ENCODE data around the gene RAB20. TPM values are rescaled to one million over a fixed set of nuclear protein-coding genes. Genes with fewer than 3 reads are reported as not detected.

The RAB20 gene
- polyA plus RNA-seq, 1 donor (not counting 4 experiments of a cell fraction or from before 2014, with no cell fraction given), result 4.3 TPM

- no peaks in the 10 kb centered on the region for H3K79me2 ChIP-seq (ENCODE audit: control insufficient read depth, insufficient read depth, low read length)
- H3K36me3 ChIP-seq (ENCODE audit: control insufficient read depth in 2 of 2, extremely low read depth in 1 of 2, insufficient read depth in 2 of 2, low read length in 2 of 2), result no peaks in the 10 kb centered on the region
- FAIRE-seq (no peak), DNase-seq (ENCODE audit: low read depth, low spot score) (no peak)
- H3K4me3 ChIP-seq (ENCODE audit: control insufficient read depth in 2 of 3, extremely low read depth in 1 of 3, insufficient read depth in 2 of 3, low read depth in 1 of 3, low read length in 3 of 3), result no peak overlapping the region
- TF ChIP-seq, protein P1, sequence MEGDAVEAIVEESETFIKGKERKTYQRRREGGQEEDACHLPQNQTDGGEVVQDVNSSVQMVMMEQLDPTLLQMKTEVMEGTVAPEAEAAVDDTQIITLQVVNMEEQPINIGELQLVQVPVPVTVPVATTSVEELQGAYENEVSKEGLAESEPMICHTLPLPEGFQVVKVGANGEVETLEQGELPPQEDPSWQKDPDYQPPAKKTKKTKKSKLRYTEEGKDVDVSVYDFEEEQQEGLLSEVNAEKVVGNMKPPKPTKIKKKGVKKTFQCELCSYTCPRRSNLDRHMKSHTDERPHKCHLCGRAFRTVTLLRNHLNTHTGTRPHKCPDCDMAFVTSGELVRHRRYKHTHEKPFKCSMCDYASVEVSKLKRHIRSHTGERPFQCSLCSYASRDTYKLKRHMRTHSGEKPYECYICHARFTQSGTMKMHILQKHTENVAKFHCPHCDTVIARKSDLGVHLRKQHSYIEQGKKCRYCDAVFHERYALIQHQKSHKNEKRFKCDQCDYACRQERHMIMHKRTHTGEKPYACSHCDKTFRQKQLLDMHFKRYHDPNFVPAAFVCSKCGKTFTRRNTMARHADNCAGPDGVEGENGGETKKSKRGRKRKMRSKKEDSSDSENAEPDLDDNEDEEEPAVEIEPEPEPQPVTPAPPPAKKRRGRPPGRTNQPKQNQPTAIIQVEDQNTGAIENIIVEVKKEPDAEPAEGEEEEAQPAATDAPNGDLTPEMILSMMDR (optimal IDR thresholded peaks at IDR 0.05 in 1 of 3, IDR thresholded peaks at IDR 0.05 in 1 of 3, conservative IDR thresholded peaks at IDR 0.05 in 1 of 3; ENCODE audit: extremely low read depth in 1 of 3, insufficient read depth in 2 of 3, low read length in 3 of 3), result no peak
- TF ChIP-seq EZH2 (IDR thresholded peaks at IDR 0.05; ENCODE audit: low read length), result no peak
- H3K27ac ChIP-seq (ENCODE audit: control insufficient read depth, insufficient read depth, low read length), result no peak overlapping the region
- no peaks in the 10 kb centered on the region for H3K9me3 ChIP-seq (ENCODE audit: control insufficient read depth, low read depth, low read length)
- H3K27me3 ChIP-seq (ENCODE audit: control insufficient read depth, extremely low read depth, insufficient read depth, low read length), result no peaks in the 10 kb centered on the region
- dilution Hi-C loops (cut with MboI; ENCODE audit: extremely low pct_ligation_motif_present, low sequenced_read_pairs), result no loop called here
- H3K4me1 ChIP-seq (ENCODE audit: control insufficient read depth, extremely low read depth, insufficient read depth, low read length), result peaks cover under 1% of the 10 kb centered on the region
- peaks cover 3% of the 10 kb centered on the region for H3K9me1 ChIP-seq (ENCODE audit: control insufficient read depth, extremely low read depth, insufficient read depth, low read length)
- no peak overlapping the region for H2AFZ ChIP-seq (ENCODE audit: control insufficient read depth, low read length)
- no peaks in the 10 kb centered on the region for H4K20me1 ChIP-seq (ENCODE audit: control insufficient read depth, extremely low read depth, insufficient read depth, low read length)
- H3K4me2 ChIP-seq (ENCODE audit: control insufficient read depth, extremely low read depth, insufficient read depth, low read depth, low read length), result no peak overlapping the region
- no peak overlapping the region for H3K9ac ChIP-seq (ENCODE audit: control insufficient read depth, extremely low read depth, insufficient read depth, low read length)
These were observed 42.5 kb downstream of the RAB20 start for GRCh38 chr13:110519046-110519445.

DNA sequence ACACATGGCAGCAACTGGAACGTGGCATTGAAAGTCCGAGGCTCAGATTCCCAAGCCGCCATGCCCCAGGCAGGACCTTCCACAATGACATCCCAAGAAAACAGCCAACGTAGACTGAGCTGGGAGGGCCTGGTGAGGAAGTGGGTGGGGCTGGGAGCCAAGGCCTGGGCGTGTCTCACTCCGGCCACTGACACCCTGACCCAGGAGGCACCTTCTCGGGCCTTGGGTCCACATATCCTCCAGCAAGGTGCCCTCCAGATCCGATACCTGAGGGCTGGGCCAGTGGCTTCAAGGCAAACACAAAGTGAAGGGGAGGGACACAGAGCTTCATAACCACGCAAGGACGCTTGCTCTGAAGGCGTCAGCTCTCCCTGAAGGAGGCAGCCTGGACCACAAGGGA lies 43.0 kb downstream of the RAB20 start:
- no peak overlapping the region for H3K4me3 ChIP-seq (ENCODE audit: control insufficient read depth in 2 of 3, extremely low read depth in 1 of 3, insufficient read depth in 2 of 3, low read depth in 1 of 3, low read length in 3 of 3)
- H3K9ac ChIP-seq (ENCODE audit: control insufficient read depth, extremely low read depth, insufficient read depth, low read length), result no peak overlapping the region
- H2AFZ ChIP-seq (ENCODE audit: control insufficient read depth, low read length), result no peak overlapping the region
- DNase-seq (ENCODE audit: low read depth, low spot score) (no peak), FAIRE-seq (no peak)
- H3K27ac ChIP-seq (ENCODE audit: control insufficient read depth, insufficient read depth, low read length), result no peak overlapping the region
- H3K4me1 ChIP-seq (ENCODE audit: control insufficient read depth, extremely low read depth, insufficient read depth, low read length), result no peaks in the 10 kb centered on the region
- H4K20me1 ChIP-seq (ENCODE audit: control insufficient read depth, extremely low read depth, insufficient read depth, low read length), result no peaks in the 10 kb centered on the region
- no peaks in the 10 kb centered on the region for H3K79me2 ChIP-seq (ENCODE audit: control insufficient read depth, insufficient read depth, low read length)
- H3K27me3 ChIP-seq (ENCODE audit: control insufficient read depth, extremely low read depth, insufficient read depth, low read length), result no peaks in the 10 kb centered on the region
- H3K36me3 ChIP-seq (ENCODE audit: control insufficient read depth in 2 of 2, extremely low read depth in 1 of 2, insufficient read depth in 2 of 2, low read length in 2 of 2), result peaks cover 0 to 2% of the 10 kb centered on the region in 2 experiments
- dilution Hi-C loops (cut with MboI; ENCODE audit: extremely low pct_ligation_motif_present, low sequenced_read_pairs), result no loop called here
- TF ChIP-seq EZH2 (IDR thresholded peaks at IDR 0.05; ENCODE audit: low read length), result no peak
- TF ChIP-seq, protein P1 (optimal IDR thresholded peaks at IDR 0.05 in 1 of 3, IDR thresholded peaks at IDR 0.05 in 1 of 3, conservative IDR thresholded peaks at IDR 0.05 in 1 of 3; ENCODE audit: extremely low read depth in 1 of 3, insufficient read depth in 2 of 3, low read length in 3 of 3), result no peak
- H3K4me2 ChIP-seq (ENCODE audit: control insufficient read depth, extremely low read depth, insufficient read depth, low read depth, low read length), result no peak overlapping the region
- H3K9me3 ChIP-seq (ENCODE audit: control insufficient read depth, low read depth, low read length), result no peaks in the 10 kb centered on the region
- H3K9me1 ChIP-seq (ENCODE audit: control insufficient read depth, extremely low read depth, insufficient read depth, low read length), result peaks cover 3% of the 10 kb centered on the region

Data from keratinocyte (primary cell).